BE2C (cell line): ENCODE data around the gene MYO5B.

Experiments
- DNase-seq: peaks from one replicate; pipeline ENCODE4 v3.0.0-alpha.2; 2020
- H3K27me3 ChIP-seq: fragments of 250-450 bp; sonication (Bioruptor Pico); 2 replicates; pipeline ENCODE4 v1.5.1; 2020; ENCODE audit warnings: mild to moderate bottlenecking
- H3K36me3 ChIP-seq: fragments of 250-450 bp; sonication (Bioruptor Pico); 2 replicates; pipeline ENCODE4 v1.5.1; 2020; ENCODE audit warnings: mild to moderate bottlenecking
- H3K4me1 ChIP-seq: fragments of 250-450 bp; sonication (Bioruptor Pico); 2 replicates; pipeline ENCODE4 v1.5.1; 2020
- H3K4me3 ChIP-seq: 2 replicates; pipeline ENCODE4 v1.5.1; 2011; ENCODE audit warnings: low read depth, low read length
- H3K9me3 ChIP-seq: fragments of 250-450 bp; sonication (Bioruptor Pico); 2 replicates; pipeline ENCODE4 v1.5.1; 2020
- TF ChIP-seq, protein P1 (sequence below): IDR thresholded peaks from 2 replicates; pipeline ENCODE4 v1.5.1; 2012; ENCODE audit warnings: mild to moderate bottlenecking, low read depth, low read length

The MYO5B gene

DNA sequence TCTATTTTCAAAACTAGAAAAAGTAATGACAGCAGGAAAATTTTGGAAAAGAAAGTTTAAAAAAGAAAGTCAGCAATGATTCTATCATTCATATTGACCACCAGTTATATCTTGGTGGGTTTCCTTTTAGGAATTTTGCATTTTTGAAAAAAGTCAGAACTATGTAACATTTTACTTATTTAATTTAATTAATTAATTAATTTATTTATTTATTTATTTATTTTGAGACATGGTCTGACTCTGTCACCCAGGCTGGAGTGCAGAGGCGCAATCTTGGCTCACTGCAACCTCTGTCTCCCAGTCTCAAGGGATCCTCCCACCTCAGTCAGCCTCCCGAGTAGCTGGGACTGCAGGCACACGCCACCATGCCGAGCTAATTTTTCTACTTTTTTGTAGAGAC lies 231.7 kb downstream of the MYO5B start:
- TF ChIP-seq, protein P1, sequence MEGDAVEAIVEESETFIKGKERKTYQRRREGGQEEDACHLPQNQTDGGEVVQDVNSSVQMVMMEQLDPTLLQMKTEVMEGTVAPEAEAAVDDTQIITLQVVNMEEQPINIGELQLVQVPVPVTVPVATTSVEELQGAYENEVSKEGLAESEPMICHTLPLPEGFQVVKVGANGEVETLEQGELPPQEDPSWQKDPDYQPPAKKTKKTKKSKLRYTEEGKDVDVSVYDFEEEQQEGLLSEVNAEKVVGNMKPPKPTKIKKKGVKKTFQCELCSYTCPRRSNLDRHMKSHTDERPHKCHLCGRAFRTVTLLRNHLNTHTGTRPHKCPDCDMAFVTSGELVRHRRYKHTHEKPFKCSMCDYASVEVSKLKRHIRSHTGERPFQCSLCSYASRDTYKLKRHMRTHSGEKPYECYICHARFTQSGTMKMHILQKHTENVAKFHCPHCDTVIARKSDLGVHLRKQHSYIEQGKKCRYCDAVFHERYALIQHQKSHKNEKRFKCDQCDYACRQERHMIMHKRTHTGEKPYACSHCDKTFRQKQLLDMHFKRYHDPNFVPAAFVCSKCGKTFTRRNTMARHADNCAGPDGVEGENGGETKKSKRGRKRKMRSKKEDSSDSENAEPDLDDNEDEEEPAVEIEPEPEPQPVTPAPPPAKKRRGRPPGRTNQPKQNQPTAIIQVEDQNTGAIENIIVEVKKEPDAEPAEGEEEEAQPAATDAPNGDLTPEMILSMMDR = no peak
- H3K9me3 ChIP-seq = no peaks in the 10 kb centered on the region
- no peak for DNase-seq
- H3K27me3 ChIP-seq = no peaks in the 10 kb centered on the region
- no peaks in the 10 kb centered on the region for H3K4me1 ChIP-seq
- H3K36me3 ChIP-seq = no peaks in the 10 kb centered on the region
- H3K4me3 ChIP-seq = no peak overlapping the region

DNA sequence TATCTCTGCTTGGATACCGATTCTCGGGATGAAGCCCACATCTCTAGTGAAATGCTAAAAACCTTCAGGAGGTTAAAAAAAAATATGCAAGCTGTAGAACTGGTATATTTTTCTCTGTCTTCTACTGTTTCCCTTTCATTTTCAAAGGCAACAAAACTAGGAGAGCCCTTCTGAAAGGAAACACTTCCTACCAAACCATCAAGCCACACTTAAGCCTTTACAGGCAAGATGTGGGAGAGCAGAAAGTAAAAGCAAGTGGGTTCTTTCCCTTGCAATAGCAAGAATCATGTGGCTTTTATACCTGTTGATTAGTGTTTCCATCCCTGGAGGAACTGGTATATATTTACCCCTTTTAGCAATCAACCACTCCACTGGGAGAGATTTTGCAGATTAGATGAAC lies 233.7 kb downstream of the MYO5B start:
- H3K36me3 ChIP-seq = no peaks in the 10 kb centered on the region
- TF ChIP-seq, protein P1 = no peak
- no peak overlapping the region for H3K4me3 ChIP-seq
- H3K9me3 ChIP-seq = no peaks in the 10 kb centered on the region
- DNase-seq = no peak
- H3K4me1 ChIP-seq = no peaks in the 10 kb centered on the region
- H3K27me3 ChIP-seq = no peaks in the 10 kb centered on the region

DNA sequence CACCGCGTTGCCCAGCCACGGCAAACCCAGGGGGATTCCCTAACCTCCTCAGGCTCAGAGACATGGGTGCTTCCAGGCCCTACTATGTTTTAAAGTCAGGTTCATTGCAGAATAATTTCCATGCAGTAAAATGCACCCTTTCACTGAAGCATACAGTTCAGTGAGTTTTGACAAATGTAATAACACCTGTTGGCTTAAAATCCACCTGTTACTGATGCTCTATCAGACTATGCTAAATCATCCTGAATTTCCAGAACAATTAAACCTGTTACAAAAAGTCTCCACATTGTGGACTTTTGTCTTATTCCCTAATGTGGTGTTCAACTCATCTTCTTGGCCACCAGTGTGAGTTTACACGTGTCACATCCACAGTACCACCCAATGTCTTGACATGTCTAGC lies 234.6 kb downstream of the MYO5B start:
- Histone ChIP-seq H3K4me1 (no peaks in the 10 kb centered on the region), H3K4me3 (no peak overlapping the region), H3K36me3 (no peaks in the 10 kb centered on the region), H3K27me3 (no peaks in the 10 kb centered on the region), H3K9me3 (no peaks in the 10 kb centered on the region)
- no peak for DNase-seq
- TF ChIP-seq, protein P1 = no peak

DNA sequence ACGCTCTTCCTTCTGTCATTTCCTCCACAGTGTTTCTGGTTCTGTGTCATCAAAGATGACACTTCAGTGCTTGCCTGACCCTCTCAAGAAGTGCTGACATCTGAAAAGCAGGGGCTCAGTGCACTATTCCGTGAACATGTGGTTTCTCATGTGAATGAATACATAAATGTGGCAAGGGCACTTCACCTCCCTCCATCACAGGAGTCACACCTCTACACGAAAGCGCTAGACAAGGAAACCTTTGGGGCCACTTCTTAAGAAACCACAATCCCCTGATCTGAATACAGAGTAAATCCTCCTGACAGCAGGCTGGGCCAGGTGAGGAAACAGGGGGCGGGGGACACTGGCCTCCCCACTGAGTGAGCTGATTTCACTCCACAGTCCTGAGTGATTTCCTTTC lies 235.8 kb downstream of the MYO5B start:
- TF ChIP-seq, protein P1 = no peak
- Histone ChIP-seq H3K9me3 (no peaks in the 10 kb centered on the region), H3K27me3 (no peaks in the 10 kb centered on the region), H3K36me3 (no peaks in the 10 kb centered on the region), H3K4me3 (no peak overlapping the region), H3K4me1 (no peaks in the 10 kb centered on the region)
- DNase-seq = no peak

DNA sequence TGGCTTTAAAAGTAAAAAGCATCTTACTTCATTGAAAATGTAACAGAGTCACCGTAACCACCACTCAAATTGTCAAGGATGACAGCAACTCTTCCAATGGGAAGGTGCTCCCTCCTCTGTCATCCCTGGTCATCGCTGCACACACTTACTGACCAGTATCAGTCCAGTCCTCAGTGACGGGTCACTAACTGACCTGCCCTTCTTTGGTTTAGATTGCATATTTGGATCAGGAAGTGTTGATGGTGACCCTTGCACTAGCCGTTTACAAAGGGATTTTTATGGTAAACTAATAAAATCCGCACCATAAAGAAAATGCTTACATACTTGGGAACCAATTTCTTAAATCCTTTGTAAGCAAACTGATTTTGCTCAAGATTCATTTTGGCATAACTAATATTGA lies 239.7 kb downstream of the MYO5B start:
- Histone ChIP-seq H3K27me3 (no peaks in the 10 kb centered on the region), H3K4me3 (no peak overlapping the region), H3K9me3 (no peaks in the 10 kb centered on the region), H3K4me1 (no peaks in the 10 kb centered on the region), H3K36me3 (no peaks in the 10 kb centered on the region)
- TF ChIP-seq, protein P1 = no peak
- DNase-seq = no peak

DNA sequence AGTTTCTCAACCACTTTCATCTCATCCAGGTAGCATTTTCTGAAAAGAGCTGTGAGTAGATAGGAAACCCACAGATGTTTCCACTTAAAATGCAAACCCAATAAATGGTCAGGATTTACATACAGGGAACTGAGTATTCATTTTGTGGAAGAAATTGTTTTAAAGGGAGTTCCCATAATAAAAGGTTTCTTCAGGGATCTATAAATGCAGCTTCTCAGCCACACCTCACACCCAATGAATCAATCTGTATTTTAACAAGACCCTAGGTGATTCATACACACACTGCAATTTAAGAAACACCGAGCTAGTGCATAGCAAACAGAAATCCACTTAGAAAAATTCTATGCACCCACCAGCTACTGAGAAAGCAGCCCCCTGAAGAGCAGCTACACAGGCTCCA lies 241.6 kb downstream of the MYO5B start:
- Histone ChIP-seq H3K27me3 (no peaks in the 10 kb centered on the region), H3K9me3 (no peaks in the 10 kb centered on the region), H3K4me3 (no peak overlapping the region), H3K4me1 (no peaks in the 10 kb centered on the region), H3K36me3 (no peaks in the 10 kb centered on the region)
- TF ChIP-seq, protein P1 = no peak
- no peak for DNase-seq
